A673 (cell line): Measurements from ENCODE around the gene GJA10.

ENCODE experiments used
- EZH2 ChIP-seq: fragments of 200-600 bp; sonication (generic); IDR thresholded peaks from 2 replicates; pipeline ENCODE4 v1.6.1; 2017; ENCODE audit warnings: borderline replicate concordance, low read depth, mild to moderate bottlenecking, mixed read lengths, antibody characterized with exemption, low read length; ENCODE audit not compliant: poor library complexity, severe bottlenecking
- TF ChIP-seq, protein P1 (sequence below): fragments of 300-800, 200-600 bp; sonication (generic); conservative IDR thresholded peaks from 2 replicates; pipeline ENCODE4 v1.5.1; 2017; ENCODE audit warnings: low read depth, mild to moderate bottlenecking, antibody characterized with exemption, low read length, moderate library complexity, mixed read lengths

DNA sequence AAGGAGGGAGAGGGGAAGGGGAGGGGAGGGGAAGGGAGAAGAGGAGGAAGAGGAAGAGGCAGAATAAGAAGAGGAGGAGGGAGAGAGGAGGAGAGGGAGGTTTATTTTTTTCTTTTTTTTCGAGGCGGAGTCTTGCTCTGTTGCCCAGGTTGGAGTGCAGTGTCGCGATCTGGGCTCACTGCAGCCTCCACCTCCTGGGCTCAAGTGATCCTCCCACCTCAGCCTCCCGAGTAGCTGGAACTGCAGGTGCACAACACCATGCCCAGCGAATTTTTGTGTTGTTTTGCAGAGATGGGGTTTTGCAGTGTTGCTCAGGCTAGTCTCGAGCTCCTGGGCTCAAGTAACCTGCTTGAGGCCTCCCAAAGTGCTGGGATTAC, 6.1 kb upstream of the GJA10 start:
- TF ChIP-seq, protein P1, sequence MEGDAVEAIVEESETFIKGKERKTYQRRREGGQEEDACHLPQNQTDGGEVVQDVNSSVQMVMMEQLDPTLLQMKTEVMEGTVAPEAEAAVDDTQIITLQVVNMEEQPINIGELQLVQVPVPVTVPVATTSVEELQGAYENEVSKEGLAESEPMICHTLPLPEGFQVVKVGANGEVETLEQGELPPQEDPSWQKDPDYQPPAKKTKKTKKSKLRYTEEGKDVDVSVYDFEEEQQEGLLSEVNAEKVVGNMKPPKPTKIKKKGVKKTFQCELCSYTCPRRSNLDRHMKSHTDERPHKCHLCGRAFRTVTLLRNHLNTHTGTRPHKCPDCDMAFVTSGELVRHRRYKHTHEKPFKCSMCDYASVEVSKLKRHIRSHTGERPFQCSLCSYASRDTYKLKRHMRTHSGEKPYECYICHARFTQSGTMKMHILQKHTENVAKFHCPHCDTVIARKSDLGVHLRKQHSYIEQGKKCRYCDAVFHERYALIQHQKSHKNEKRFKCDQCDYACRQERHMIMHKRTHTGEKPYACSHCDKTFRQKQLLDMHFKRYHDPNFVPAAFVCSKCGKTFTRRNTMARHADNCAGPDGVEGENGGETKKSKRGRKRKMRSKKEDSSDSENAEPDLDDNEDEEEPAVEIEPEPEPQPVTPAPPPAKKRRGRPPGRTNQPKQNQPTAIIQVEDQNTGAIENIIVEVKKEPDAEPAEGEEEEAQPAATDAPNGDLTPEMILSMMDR = no peak
- no peak for TF ChIP-seq EZH2
